Dendritic cell treated with granulocyte-macrophage colony-stimulating factor and Interleukin-4, amounts not matched to agents 40 ng/mL and 50 ng/mL, for 4 days (primary cell): Measurements from ENCODE around the gene TERT.

Experiments used
- H3K27ac Mint-ChIP-seq: one replicate; pipeline ENCODE4 v1.8.0; 2022; ENCODE audit warnings: mild to moderate bottlenecking, mixed read lengths
- H3K27me3 Mint-ChIP-seq: one replicate; pipeline ENCODE4 v1.8.0; 2022; ENCODE audit warnings: mild to moderate bottlenecking, mixed read lengths
- H3K36me3 Mint-ChIP-seq: one replicate; pipeline ENCODE4 v1.8.0; 2022; ENCODE audit warnings: low read depth, mixed read lengths
- H3K4me1 Mint-ChIP-seq: one replicate; pipeline ENCODE4 v1.8.0; 2022; ENCODE audit warnings: low read depth, mixed read lengths
- H3K4me3 Mint-ChIP-seq: one replicate; pipeline ENCODE4 v1.8.0; 2022; ENCODE audit warnings: mild to moderate bottlenecking, moderate library complexity, mixed read lengths
- H3K9me3 Mint-ChIP-seq: one replicate; pipeline ENCODE4 v1.8.0; 2022; ENCODE audit warnings: mixed read lengths
- intact Hi-C: fragments of 100-400 bp; cut with micrococcal nuclease; formaldehyde crosslinking; loops from one replicate; pipeline ENCODE4 v1.15.0; 2022

TERT gene

DNA sequence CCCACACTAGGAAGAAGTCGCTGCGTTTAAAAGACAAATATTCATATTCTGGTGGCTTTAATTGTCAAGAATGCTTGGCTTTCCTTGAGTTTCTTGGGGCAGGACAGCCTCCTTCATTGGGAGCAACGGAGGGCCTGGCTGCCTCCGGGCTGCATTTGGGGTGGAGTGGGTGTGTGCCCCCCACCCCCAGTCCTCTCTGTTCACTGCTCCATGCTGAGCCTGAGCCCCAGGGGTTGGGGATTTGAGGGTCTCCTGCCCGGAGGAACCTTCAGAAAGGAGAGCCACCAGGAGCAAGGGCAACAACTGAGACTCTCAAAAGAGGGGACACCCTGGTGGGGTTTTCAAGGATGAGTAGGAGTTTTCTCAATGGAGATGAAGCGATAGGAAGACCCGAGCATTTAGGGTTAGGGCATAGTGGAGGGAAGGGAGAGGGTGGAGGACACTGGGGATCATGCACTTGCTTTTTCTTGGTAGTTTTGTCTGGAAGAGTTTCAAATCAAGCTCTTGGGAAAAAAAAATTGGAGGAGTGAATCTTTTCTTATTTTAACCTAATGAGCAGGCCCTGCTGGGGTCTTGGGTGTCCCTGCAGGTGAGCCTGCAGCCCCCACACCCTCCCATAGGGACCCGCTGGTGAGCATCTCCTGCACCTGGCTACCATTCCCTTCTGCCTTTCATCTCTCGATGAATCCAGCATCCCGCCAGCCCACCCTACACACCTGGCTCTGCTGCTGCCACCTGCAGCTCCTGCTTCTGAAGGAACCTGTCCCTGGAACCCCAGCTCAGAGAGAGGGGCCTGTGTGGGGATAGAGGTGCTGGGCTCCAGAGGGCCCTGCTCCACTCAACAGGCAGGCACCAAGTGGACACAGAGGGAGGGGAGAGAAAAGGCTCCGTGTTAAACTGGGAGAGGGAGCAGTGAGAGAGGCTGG, 89.3 kb downstream of the TERT start:
- Mint-ChIP-seq H3K27me3 (peaks cover 12% of the 10 kb centered on the region), H3K4me1 (peaks cover 4% of the 10 kb centered on the region), H3K4me3 (no peak overlapping the region), H3K36me3 (no peaks in the 10 kb centered on the region), H3K9me3 (no peaks in the 10 kb centered on the region), H3K27ac (no peak overlapping the region)
- intact Hi-C loops, result no loop called here

GRCh38 chr5:1204693-1205242, 90.1 kb downstream of the TERT start:
- no peak overlapping the region for H3K27ac Mint-ChIP-seq
- H3K4me3 Mint-ChIP-seq, result no peak overlapping the region
- H3K36me3 Mint-ChIP-seq, result no peaks in the 10 kb centered on the region
- H3K27me3 Mint-ChIP-seq, result peaks cover 12% of the 10 kb centered on the region
- H3K4me1 Mint-ChIP-seq, result peaks cover 4% of the 10 kb centered on the region
- H3K9me3 Mint-ChIP-seq, result no peaks in the 10 kb centered on the region
- intact Hi-C loops, result no loop called here

DNA sequence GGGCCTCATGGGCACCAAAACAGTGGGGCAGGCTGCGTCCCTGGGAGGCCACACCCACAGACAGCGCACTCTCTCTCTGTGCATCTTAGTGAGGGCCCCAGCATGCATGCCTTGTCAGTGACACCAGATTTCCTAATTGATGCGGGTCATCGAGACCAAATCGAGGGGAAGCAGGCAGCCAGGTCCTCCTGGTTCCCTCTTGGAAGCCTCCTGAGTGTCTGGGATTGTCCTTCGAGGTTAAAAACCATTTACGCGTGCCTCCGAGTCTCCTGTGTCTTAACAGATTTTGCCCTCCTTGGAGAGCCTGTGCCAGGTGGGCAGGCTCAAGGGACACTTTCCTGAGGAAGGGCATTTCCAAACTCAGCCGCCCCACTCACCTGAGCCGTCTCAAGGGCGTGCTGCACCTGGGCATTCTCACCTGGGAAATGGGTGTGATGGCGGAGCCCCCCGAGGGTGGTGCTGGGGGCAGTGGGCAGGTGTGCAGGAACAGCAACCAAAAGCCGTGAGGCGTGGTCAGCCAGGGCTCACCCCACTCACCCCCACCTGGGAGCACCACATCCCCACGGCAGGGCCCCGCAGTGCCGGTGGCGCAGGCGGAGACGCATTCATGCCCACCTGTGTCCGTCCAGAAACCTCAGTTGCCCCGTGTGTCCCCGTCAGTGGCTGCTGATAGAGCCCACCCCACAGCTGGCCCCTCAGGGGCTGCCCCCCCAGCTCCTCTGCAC, 90.7 kb downstream of the TERT start:
- H3K9me3 Mint-ChIP-seq, result no peaks in the 10 kb centered on the region
- no peak overlapping the region for H3K4me3 Mint-ChIP-seq
- no peak overlapping the region for H3K27ac Mint-ChIP-seq
- no peaks in the 10 kb centered on the region for H3K36me3 Mint-ChIP-seq
- H3K4me1 Mint-ChIP-seq, result peaks cover 4% of the 10 kb centered on the region
- H3K27me3 Mint-ChIP-seq, result peaks cover 12% of the 10 kb centered on the region
- intact Hi-C loops, result no loop called here

- Mint-ChIP-seq H3K27ac (no peak overlapping the region), H3K4me1 (peaks cover 4% of the 10 kb centered on the region), H3K36me3 (no peaks in the 10 kb centered on the region), H3K9me3 (no peaks in the 10 kb centered on the region), H3K4me3 (no peak overlapping the region), H3K27me3 (peaks cover 12% of the 10 kb centered on the region)
- intact Hi-C loops, result no loop called here
These were observed 91.4 kb downstream of the TERT start for GRCh38 chr5:1203311-1203967.
